ENCODE results near the gene GOLPH3.

GOLPH3 gene

DNA sequence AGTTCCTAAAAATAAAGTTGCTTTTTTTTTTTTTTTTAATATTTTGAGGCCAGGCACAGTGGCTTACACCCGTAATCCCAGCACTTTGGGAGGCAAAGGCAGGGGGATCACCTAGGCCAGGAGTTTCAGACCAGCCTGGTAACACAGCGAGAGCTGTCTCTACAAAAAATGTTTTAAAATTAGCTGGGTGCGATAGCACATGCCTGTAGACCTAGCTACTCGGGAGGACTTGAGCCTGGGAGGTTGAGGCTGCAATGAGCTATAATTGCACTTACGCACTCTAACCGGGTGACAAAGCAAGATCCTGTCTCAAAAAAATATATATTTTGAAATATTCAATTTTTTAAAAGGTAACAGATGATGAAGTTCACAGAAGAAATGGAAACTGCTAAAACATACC lies 22.9 kb downstream of the GOLPH3 start:
- TF ChIP-seq, protein P1, sequence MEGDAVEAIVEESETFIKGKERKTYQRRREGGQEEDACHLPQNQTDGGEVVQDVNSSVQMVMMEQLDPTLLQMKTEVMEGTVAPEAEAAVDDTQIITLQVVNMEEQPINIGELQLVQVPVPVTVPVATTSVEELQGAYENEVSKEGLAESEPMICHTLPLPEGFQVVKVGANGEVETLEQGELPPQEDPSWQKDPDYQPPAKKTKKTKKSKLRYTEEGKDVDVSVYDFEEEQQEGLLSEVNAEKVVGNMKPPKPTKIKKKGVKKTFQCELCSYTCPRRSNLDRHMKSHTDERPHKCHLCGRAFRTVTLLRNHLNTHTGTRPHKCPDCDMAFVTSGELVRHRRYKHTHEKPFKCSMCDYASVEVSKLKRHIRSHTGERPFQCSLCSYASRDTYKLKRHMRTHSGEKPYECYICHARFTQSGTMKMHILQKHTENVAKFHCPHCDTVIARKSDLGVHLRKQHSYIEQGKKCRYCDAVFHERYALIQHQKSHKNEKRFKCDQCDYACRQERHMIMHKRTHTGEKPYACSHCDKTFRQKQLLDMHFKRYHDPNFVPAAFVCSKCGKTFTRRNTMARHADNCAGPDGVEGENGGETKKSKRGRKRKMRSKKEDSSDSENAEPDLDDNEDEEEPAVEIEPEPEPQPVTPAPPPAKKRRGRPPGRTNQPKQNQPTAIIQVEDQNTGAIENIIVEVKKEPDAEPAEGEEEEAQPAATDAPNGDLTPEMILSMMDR (IDR thresholded peaks at IDR 0.05; ENCODE audit: control insufficient read depth, insufficient read depth, low read depth, low read length, missing control alignments), result no peak
- no peak for DNase-seq (ENCODE audit: low read depth)
- no peak overlapping the region for H3K4me3 ChIP-seq (ENCODE audit: control insufficient read depth, low read depth, low read length)

DNA sequence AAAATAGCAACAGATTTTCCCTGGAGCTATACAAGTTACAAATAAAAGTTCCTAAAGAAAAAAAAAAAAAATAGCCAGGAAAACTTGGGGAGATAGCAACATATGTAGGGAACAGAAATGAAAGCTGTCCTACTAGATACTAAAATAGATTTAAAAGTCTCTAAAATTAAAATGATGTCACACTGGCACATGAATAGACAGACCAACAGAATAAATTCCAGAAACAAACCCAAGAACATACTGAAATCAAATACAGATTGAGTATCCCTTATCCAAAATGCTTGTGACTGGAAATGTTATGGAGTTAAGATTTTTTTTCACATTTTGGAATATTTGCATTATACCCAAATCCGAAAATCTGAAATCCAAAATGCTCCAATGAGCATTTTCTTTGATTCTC lies 23.8 kb downstream of the GOLPH3 start:
- TF ChIP-seq, protein P1 (IDR thresholded peaks at IDR 0.05; ENCODE audit: control insufficient read depth, insufficient read depth, low read depth, low read length, missing control alignments), result no peak
- H3K4me3 ChIP-seq (ENCODE audit: control insufficient read depth, low read depth, low read length), result no peak overlapping the region
- no peak for DNase-seq (ENCODE audit: low read depth)

DNA sequence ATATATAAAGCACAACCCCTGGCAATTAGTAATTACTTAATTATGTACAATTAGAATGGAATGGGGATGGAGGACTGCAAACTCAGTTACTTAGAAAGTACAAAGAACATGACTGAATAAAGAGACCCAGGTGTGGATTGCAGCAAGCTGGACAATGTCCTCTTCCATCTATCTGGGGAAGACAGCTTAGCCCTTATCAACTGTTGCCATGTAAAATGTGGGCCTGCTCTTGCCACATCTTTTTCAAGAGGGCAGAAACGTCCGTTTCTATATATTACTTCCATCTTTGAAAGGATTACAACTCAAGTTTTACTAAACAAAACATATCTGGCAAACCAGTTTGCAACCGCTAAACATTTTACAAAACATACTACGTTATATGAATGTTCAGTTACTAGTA lies 26.2 kb downstream of the GOLPH3 start:
- DNase-seq (ENCODE audit: low read depth), result no peak
- TF ChIP-seq, protein P1 (IDR thresholded peaks at IDR 0.05; ENCODE audit: control insufficient read depth, insufficient read depth, low read depth, low read length, missing control alignments), result no peak
- no peak overlapping the region for H3K4me3 ChIP-seq (ENCODE audit: control insufficient read depth, low read depth, low read length)

DNA sequence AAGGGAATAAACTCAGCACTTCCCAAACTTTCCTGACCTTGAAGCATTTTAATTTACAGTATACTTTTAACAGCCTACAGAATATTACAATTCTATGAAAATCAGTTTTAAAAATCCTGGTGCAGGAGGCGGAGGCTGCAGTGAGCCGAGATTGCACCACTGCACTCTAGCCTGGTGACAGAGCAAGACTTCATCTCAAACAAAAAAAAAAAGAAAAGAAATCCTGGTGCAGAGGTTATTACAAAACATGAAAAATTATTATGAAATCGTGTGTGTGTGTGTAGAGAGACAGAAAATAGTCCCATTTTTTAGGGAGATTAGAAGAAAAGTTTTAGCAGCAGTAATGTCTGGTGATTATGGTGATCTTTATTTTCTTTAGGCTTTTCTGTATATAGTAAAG lies 26.9 kb downstream of the GOLPH3 start:
- no peak overlapping the region for H3K4me3 ChIP-seq (ENCODE audit: control insufficient read depth, low read depth, low read length)
- DNase-seq (ENCODE audit: low read depth), result no peak
- TF ChIP-seq, protein P1 (IDR thresholded peaks at IDR 0.05; ENCODE audit: control insufficient read depth, insufficient read depth, low read depth, low read length, missing control alignments), result no peak

DNA sequence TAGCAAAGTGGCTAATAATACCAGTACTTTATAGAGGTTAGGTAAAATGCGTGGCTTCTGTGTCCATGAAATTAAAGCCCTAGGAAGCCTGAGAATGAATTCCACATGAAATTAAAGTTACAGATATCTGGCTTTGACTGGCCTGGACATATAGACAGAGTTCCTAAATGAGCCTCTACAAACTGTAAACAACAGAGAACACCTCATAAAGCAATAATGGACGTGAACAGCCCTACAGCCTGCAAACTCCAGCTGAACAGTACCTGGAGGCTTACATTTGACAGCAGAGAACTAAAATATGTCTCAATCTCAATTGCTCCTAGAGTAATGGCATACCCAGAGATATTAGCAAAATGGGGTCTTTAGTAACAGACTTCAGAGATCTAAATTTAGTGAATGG lies 28.7 kb downstream of the GOLPH3 start:
- no peak overlapping the region for H3K4me3 ChIP-seq (ENCODE audit: control insufficient read depth, low read depth, low read length)
- TF ChIP-seq, protein P1 (IDR thresholded peaks at IDR 0.05; ENCODE audit: control insufficient read depth, insufficient read depth, low read depth, low read length, missing control alignments), result no peak
- DNase-seq (ENCODE audit: low read depth), result no peak

DNA sequence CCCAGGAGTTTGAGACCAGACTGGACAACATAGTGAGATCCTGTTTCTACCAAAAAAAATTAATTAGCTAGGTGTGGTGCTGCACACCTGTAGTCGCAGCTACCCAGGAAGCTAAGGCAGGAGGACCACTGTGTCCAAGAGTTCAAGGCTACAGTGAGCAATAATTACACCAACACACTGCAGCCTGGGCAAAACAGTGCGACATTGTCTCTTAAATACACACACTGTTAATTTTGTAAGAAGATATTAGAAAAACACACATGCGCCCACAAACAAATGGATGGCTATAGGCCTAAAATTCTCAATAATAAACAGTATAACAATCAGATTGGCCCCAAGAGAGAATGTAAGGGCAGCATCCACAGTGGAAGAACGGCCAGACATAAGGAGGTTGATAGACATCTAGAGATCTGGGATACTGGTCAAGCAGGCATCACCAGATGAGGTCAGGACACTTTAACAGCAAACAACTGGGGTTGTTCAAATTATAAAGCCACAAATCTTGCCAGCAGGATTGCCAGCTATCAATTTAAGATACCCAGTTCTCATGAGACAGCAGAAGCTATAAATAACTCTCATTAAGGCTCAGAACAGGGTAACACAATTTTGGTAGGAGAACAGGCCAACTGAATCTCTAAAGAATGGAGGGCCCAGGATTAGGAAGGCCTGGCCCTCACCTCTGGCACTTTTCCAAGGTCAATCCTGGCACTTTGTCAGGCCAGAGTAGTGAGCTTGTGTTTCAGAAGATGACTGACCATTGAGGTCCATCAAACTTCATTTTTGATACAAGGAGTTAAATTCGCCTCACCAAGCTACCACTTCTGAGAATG lies 29.5 kb downstream of the GOLPH3 start:
- DNase-seq (ENCODE audit: low read depth), result no peak
- TF ChIP-seq, protein P1 (IDR thresholded peaks at IDR 0.05; ENCODE audit: control insufficient read depth, insufficient read depth, low read depth, low read length, missing control alignments), result no peak

More for the DNA sequence above, 29.5 kb downstream of the GOLPH3 start:
- no peak overlapping the region for H3K4me3 ChIP-seq (ENCODE audit: control insufficient read depth, low read depth, low read length)

Data from AG09309 (cell line).